ENCODE results near the gene EPYC. TPM values are rescaled to one million over a fixed set of nuclear protein-coding genes. Genes with fewer than 3 reads are reported as not detected.

EPYC gene
- total and polyA plus RNA-seq, 10 of the 15 experiments (the other 5 are each of a cell fraction or from before 2014, with no cell fraction given) = not detected

DNA sequence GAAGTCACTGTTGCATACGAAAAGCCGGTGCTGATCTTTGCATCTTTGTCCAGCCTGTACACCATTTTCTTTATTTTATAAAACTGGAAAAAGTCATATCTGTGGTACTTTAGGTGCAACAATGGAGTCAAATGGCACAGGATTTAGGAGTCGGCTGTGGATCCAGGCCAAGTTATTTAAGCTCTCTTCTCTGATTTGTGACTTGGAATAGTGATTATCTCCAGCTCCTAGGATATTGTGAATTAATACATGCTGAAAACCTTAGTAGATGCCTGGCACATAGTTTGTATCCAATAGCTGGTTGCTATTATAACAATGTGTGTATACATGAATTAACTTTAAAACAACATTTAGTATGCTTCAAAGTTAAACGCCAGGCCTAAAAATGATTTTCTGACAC lies 43.6 kb downstream of the EPYC start:
- 93% methylated on average over 4 of the region's 4 CpGs for WGBS (ENCODE audit: insufficient coverage, insufficient replicate concordance, low lambda C conversion rate, missing lambda C conversion rate)
- in situ Hi-C loops (cut with MboI) = no loop called here
- Histone ChIP-seq H3K27me3 (replicated peaks in 1 of 2; ENCODE audit: control insufficient read depth in 2 of 2, insufficient read depth in 2 of 2, low read length in 1 of 2) (no peaks in the 10 kb centered on the region), H3K4me3 (no peak overlapping the region), H3K9ac (ENCODE audit: control insufficient read depth, insufficient read depth, low read length) (no peak overlapping the region), H3K9me3 (replicated peaks; ENCODE audit: control insufficient read depth, insufficient read depth, low read length) (no peaks in the 10 kb centered on the region), H4K20me1 (ENCODE audit: control insufficient read depth, insufficient read depth) (no peaks in the 10 kb centered on the region), H3K27ac (ENCODE audit: control insufficient read depth, insufficient read depth) (no peak overlapping the region), H3K36me3 (ENCODE audit: control insufficient read depth in 2 of 2, insufficient read depth in 2 of 2, low read length in 1 of 2) (no peaks in the 10 kb centered on the region), H3K79me2 (ENCODE audit: control insufficient read depth, insufficient read depth, low read length) (no peaks in the 10 kb centered on the region), H3K4me2 (ENCODE audit: control insufficient read depth, insufficient read depth) (no peak overlapping the region), H2AFZ (ENCODE audit: control insufficient read depth, low read depth, low read length) (no peak overlapping the region), H3K4me1 (ENCODE audit: control insufficient read depth, insufficient read depth, low read length) (no peaks in the 10 kb centered on the region)
- BruUV-seq (replicated peaks) = no TSS peak
- TF ChIP-seq BHLHE40 (IDR thresholded peaks at IDR 0.05; ENCODE audit: borderline replicate concordance in 1 of 2, low read depth in 2 of 2, low read length in 1 of 2) (no peak), CHD4 (IDR thresholded peaks at IDR 0.05) (no peak), NFYA (IDR thresholded peaks at IDR 0.05; ENCODE audit: borderline replicate concordance, low read depth, low read length) (no peak)
- ChIA-PET RAD21 (ENCODE audit: unreplicated experiment) (no interaction called here), SMC1A (ENCODE audit: uncharacterized antibody, unreplicated experiment) (interaction anchor here (0.9 to 1.4 kb wide), 5 partner anchors 9 to 394 kb away, joined by 3 read pairs; no protein-coding TSS in a partner anchor), CTCF (interaction anchor here (0.6 to 1.1 kb wide), 5 partner anchors 15 to 364 kb away, joined by 3 to 6 read pairs (median 4); no protein-coding TSS in a partner anchor), POLR2A (no interaction called here)
- no peak for DNase-seq (ENCODE audit: low read depth, low spot score)
- intact Hi-C loops (cut with micrococcal nuclease; ENCODE audit: unreplicated experiment) = no loop called here
- no peak for FAIRE-seq
- no peak for ATAC-seq

DNA sequence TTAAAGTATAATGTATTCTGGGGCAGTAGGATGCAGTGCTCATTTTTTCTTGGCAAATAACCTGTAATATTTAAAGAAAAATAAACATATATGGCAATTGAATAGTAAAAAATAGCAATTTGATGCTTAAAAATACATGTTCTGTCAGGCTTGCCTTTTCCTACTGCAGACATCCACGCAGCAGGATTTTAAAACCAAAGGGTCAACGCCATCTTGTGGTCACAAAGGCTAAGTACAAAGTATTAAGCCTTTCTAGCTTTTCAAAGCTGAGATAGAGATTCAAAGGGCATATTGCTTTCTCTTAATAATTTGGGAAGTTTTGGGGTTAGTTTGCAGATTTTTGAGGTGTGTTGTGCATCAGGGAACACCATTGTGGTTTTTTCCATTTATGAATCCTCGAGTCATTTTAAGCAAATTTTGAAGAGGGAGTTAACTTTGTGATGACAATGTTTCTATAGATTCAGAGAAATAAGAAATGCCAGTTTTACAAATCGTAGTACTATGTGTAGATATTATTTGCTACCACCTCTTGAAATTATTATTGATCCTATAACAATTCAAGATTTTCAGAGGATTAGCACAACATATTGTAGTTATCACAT lies 45.1 kb downstream of the EPYC start:
- ATAC-seq = peak; percentile 84
- no TSS peak for BruUV-seq (replicated peaks)
- peak; percentile 80 for FAIRE-seq
- TF ChIP-seq EZH2 (IDR thresholded peaks at IDR 0.05; ENCODE audit: borderline replicate concordance, control insufficient read depth, low read depth, low read length) (no peak), EGR1 (IDR thresholded peaks at IDR 0.05; ENCODE audit: borderline replicate concordance in 1 of 2, low read depth in 2 of 2, low read length in 2 of 2) (no peak), LARP7 (IDR thresholded peaks at IDR 0.05) (no peak), SPI1 (IDR thresholded peaks at IDR 0.05; ENCODE audit: borderline replicate concordance, insufficient read depth, low read depth, low read length) (no peak), ZNF217 (IDR thresholded peaks at IDR 0.05) (no peak), EED (IDR thresholded peaks at IDR 0.05; ENCODE audit: low read depth) (no peak)
- TF ChIP-seq, protein P1, sequence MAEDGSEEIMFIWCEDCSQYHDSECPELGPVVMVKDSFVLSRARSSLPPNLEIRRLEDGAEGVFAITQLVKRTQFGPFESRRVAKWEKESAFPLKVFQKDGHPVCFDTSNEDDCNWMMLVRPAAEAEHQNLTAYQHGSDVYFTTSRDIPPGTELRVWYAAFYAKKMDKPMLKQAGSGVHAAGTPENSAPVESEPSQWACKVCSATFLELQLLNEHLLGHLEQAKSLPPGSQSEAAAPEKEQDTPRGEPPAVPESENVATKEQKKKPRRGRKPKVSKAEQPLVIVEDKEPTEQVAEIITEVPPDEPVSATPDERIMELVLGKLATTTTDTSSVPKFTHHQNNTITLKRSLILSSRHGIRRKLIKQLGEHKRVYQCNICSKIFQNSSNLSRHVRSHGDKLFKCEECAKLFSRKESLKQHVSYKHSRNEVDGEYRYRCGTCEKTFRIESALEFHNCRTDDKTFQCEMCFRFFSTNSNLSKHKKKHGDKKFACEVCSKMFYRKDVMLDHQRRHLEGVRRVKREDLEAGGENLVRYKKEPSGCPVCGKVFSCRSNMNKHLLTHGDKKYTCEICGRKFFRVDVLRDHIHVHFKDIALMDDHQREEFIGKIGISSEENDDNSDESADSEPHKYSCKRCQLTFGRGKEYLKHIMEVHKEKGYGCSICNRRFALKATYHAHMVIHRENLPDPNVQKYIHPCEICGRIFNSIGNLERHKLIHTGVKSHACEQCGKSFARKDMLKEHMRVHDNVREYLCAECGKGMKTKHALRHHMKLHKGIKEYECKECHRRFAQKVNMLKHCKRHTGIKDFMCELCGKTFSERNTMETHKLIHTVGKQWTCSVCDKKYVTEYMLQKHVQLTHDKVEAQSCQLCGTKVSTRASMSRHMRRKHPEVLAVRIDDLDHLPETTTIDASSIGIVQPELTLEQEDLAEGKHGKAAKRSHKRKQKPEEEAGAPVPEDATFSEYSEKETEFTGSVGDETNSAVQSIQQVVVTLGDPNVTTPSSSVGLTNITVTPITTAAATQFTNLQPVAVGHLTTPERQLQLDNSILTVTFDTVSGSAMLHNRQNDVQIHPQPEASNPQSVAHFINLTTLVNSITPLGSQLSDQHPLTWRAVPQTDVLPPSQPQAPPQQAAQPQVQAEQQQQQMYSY (CRISPR knock-in tag; IDR thresholded peaks at IDR 0.05) = no peak

More for the DNA sequence above, 45.1 kb downstream of the EPYC start:
- no peak overlapping the region for H3K27ac ChIP-seq (ENCODE audit: control insufficient read depth, insufficient read depth)
- ChIA-PET RAD21 (ENCODE audit: unreplicated experiment) (interaction anchor here (1.6 kb wide), 1 partner anchor 15 kb away, joined by 8 read pairs; no protein-coding TSS in a partner anchor), SMC1A (ENCODE audit: uncharacterized antibody, unreplicated experiment) (interaction anchor here (1.0 to 2.3 kb wide), 4 partner anchors 15 to 152 kb away, joined by 3 to 6 read pairs (median 4); partner anchors contain the start of gene LUM), POLR2A (no interaction called here), CTCF (interaction anchor here (0.6 to 3.2 kb wide), 10 partner anchors 9 to 371 kb away, joined by 3 to 41 read pairs (median 4); no protein-coding TSS in a partner anchor)
- 0% methylated on average over 4 of the region's 4 CpGs for WGBS (ENCODE audit: insufficient coverage, insufficient replicate concordance, low lambda C conversion rate, missing lambda C conversion rate)
- H3K36me3 ChIP-seq (ENCODE audit: control insufficient read depth in 2 of 2, insufficient read depth in 2 of 2, low read length in 1 of 2) = no peaks in the 10 kb centered on the region
- no peak for DNase-seq (ENCODE audit: low read depth, low spot score)
- no peak overlapping the region for H3K9ac ChIP-seq (ENCODE audit: control insufficient read depth, insufficient read depth, low read length)
- no peaks in the 10 kb centered on the region for H4K20me1 ChIP-seq (ENCODE audit: control insufficient read depth, insufficient read depth)
- H2AFZ ChIP-seq (ENCODE audit: control insufficient read depth, low read depth, low read length) = no peak overlapping the region
- in situ Hi-C loops (cut with MboI) (no loop called here), intact Hi-C loops (cut with micrococcal nuclease; ENCODE audit: unreplicated experiment) (loop anchor here (10.0 kb wide), 1 partner anchor 1415 kb away; no protein-coding TSS in a partner anchor)
- H3K79me2 ChIP-seq (ENCODE audit: control insufficient read depth, insufficient read depth, low read length) = no peaks in the 10 kb centered on the region
- H3K27me3 ChIP-seq (replicated peaks in 1 of 2; ENCODE audit: control insufficient read depth in 2 of 2, insufficient read depth in 2 of 2, low read length in 1 of 2) = no peaks in the 10 kb centered on the region
- no peaks in the 10 kb centered on the region for H3K9me3 ChIP-seq (replicated peaks; ENCODE audit: control insufficient read depth, insufficient read depth, low read length)
- H3K4me2 ChIP-seq (ENCODE audit: control insufficient read depth, insufficient read depth) = no peak overlapping the region
- H3K4me1 ChIP-seq (ENCODE audit: control insufficient read depth, insufficient read depth, low read length) = no peaks in the 10 kb centered on the region
- no peak overlapping the region for H3K4me3 ChIP-seq
